ENCODE results near the gene STK17B.

DNA sequence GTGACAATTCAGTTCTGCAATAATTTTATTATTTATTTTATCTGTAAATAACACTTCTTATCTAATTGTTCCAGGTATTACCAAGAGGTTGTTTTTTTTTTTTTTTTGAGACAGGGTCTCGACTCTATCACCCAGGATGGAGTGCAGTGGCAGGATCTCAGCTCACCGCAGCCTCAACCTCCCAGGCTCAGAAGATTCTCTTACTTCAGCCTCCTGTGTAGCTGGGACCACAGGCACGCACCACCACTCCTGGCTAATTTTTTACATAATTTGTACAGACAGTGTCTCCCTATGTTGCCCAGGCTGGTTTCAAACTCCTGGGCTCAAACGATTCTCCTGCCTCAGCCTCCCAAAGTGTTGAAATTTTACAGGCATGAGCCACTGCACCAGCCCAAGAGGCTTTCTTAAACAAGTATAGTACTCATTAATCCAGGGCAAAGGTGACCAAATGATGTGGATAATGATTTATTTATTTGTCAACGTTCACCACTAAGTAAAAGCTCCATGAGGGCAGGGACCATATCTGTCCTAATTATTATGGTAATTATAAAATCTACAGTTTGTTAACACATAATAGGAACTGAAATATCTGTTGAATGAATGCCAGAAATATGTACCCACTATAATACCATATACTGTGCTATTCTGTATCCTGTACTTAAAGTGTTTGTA, 12.0 kb downstream of the STK17B start:
- TF ChIP-seq, protein P1, sequence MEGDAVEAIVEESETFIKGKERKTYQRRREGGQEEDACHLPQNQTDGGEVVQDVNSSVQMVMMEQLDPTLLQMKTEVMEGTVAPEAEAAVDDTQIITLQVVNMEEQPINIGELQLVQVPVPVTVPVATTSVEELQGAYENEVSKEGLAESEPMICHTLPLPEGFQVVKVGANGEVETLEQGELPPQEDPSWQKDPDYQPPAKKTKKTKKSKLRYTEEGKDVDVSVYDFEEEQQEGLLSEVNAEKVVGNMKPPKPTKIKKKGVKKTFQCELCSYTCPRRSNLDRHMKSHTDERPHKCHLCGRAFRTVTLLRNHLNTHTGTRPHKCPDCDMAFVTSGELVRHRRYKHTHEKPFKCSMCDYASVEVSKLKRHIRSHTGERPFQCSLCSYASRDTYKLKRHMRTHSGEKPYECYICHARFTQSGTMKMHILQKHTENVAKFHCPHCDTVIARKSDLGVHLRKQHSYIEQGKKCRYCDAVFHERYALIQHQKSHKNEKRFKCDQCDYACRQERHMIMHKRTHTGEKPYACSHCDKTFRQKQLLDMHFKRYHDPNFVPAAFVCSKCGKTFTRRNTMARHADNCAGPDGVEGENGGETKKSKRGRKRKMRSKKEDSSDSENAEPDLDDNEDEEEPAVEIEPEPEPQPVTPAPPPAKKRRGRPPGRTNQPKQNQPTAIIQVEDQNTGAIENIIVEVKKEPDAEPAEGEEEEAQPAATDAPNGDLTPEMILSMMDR (conservative IDR thresholded peaks at IDR 0.05 in 1 of 2, IDR thresholded peaks at IDR 0.05 in 1 of 2; ENCODE audit: low read depth in 1 of 2, low read length in 2 of 2) = no peak
- no peak for TF ChIP-seq EZH2 (IDR thresholded peaks at IDR 0.05; ENCODE audit: low read length, missing control alignments)

All from fibroblast of lung (primary cell).